Liver (tissue), 9 donors: ENCODE data around the gene NDRG2. TPM values are rescaled to one million over a fixed set of nuclear protein-coding genes. Genes with fewer than 3 reads are reported as not detected.

Experiments
- DNase-seq: peaks from one replicate; pipeline ENCODE4 v3.0.0-alpha.2; 2017; ENCODE audit warnings: low spot score
- H3K27ac ChIP-seq, 2 donors: one replicate each; pipeline ENCODE4 v1.7.0; 2013; ENCODE audit warnings: inconsistent platforms in 2 of 2, low read length in 2 of 2, control low read depth in 1 of 2, low read depth in 1 of 2, mild to moderate bottlenecking in 1 of 2
- H3K27me3 ChIP-seq, 4 donors: one replicate each; pipeline versions ENCODE4 v1.6.1 to v1.7.0; 2013; ENCODE audit warnings: low read length in 3 of 4, inconsistent platforms in 1 of 4, mild to moderate bottlenecking in 1 of 4, moderate library complexity in 1 of 4; ENCODE audit not compliant: control insufficient read depth in 4 of 4, insufficient read depth in 4 of 4
- H3K36me3 ChIP-seq, 4 donors: one replicate each; pipeline versions ENCODE4 v1.6.1 to v1.7.0; 2013; ENCODE audit warnings: low read length in 3 of 4, mild to moderate bottlenecking in 3 of 4, low read depth in 1 of 4, moderate library complexity in 1 of 4; ENCODE audit not compliant: control insufficient read depth in 4 of 4, insufficient read depth in 3 of 4
- H3K4me1 ChIP-seq, 4 donors: one replicate each; pipeline versions ENCODE4 v1.6.1 to v1.7.0; 2013; ENCODE audit warnings: low read length in 3 of 4, mild to moderate bottlenecking in 3 of 4, moderate library complexity in 1 of 4; ENCODE audit not compliant: control insufficient read depth in 4 of 4, insufficient read depth in 4 of 4
- H3K4me3 ChIP-seq, 3 donors: one replicate each; pipeline versions ENCODE4 v1.6.1 to v1.7.0; 2013; ENCODE audit warnings: low read length in 3 of 3, control low read depth in 1 of 3, low read depth in 1 of 3, mild to moderate bottlenecking in 1 of 3
- H3K9ac ChIP-seq, 2 donors: one replicate each; pipeline ENCODE4 v1.7.0; 2013; ENCODE audit warnings: low read length in 2 of 2, mild to moderate bottlenecking in 2 of 2, moderate library complexity in 2 of 2, control low read depth in 1 of 2, low read depth in 1 of 2
- H3K9me3 ChIP-seq, 4 donors: one replicate each; pipeline versions ENCODE4 v1.6.1 to v1.7.0; 2013; ENCODE audit warnings: low read length in 3 of 4; ENCODE audit not compliant: control insufficient read depth in 4 of 4
- EGR1 ChIP-seq, 2 donors: IDR thresholded peaks; 2 replicates each; pipeline ENCODE4 v1.6.1; 2016 to 2018; ENCODE audit warnings: antibody characterized with exemption in 2 of 2, low read depth in 2 of 2
- FOXA1 ChIP-seq: IDR thresholded peaks from 2 replicates; pipeline ENCODE4 v1.6.1; 2016; ENCODE audit warnings: antibody characterized with exemption
- FOXA2 ChIP-seq: IDR thresholded peaks from 2 replicates; pipeline ENCODE4 v1.6.1; 2016; ENCODE audit warnings: antibody characterized with exemption
- GABPA ChIP-seq, 2 donors: IDR thresholded peaks in 1 of 2; conservative IDR thresholded peaks in 1 of 2; 2 replicates each; pipeline ENCODE4 v1.6.1; 2016; ENCODE audit warnings: antibody characterized with exemption in 2 of 2, mild to moderate bottlenecking in 1 of 2, moderate library complexity in 1 of 2
- HNF4A ChIP-seq, 2 donors: conservative IDR thresholded peaks; 2 replicates each; pipeline ENCODE4 v1.6.1; 2016; ENCODE audit warnings: antibody characterized with exemption in 2 of 2, mild to moderate bottlenecking in 2 of 2
- HNF4G ChIP-seq: IDR thresholded peaks from 2 replicates; pipeline ENCODE4 v1.6.1; 2016; ENCODE audit warnings: antibody characterized with exemption
- JUND ChIP-seq, 2 donors: IDR thresholded peaks; 2 replicates each; pipeline ENCODE4 v1.6.1; 2016; ENCODE audit warnings: antibody characterized with exemption in 2 of 2
- RAD21 ChIP-seq, 2 donors: IDR thresholded peaks; 2 replicates each; pipeline ENCODE4 v1.6.1; 2016; ENCODE audit warnings: antibody characterized with exemption in 2 of 2, mild to moderate bottlenecking in 2 of 2
- RXRA ChIP-seq, 2 donors: IDR thresholded peaks; 2 replicates each; pipeline ENCODE4 v1.6.1; 2017 to 2018; ENCODE audit warnings: antibody characterized with exemption in 2 of 2, mild to moderate bottlenecking in 1 of 2
- WGBS: extraction: QIAGEN DNeasy Blood & Tissue Kit; methylation state at CpG from one replicate; pipeline ENCODE4 v1.1.7; 2013; 5-methylcytosine and 5-hydroxymethylcytosine counted together
- polyA plus RNA-seq, 2 donors: library from polyadenylated mRNA; stranded (reverse) in 1 of 2; unstranded in 1 of 2; fragments of 200-250 nt in 1 of 2; fragments of >200 nt in 1 of 2; fragmentation: Nextera tagmentation in 1 of 2; extraction: Ambion mirVana in 1 of 2; gene quantifications; one replicate each; pipeline versions ENCODE4 v1.2.1 to v1.2.3, GENCODE V29; 2013 to 2015
- total RNA-seq, 2 donors: library from RNA; depleted of rRNA; stranded (reverse); fragments of >200 nt; gene quantifications; one replicate each; pipeline ENCODE4 v1.2.3, GENCODE V29; 2014
- TF ChIP-seq, protein P1 (sequence below): fragments of 150-350 bp; IDR thresholded peaks from 2 replicates; pipeline ENCODE4 v1.5.1; 2017; ENCODE audit warnings: improper control_type of control experiment, low read depth, low read length; ENCODE audit not compliant: missing input control
- TF ChIP-seq, protein P2 (sequence below): IDR thresholded peaks from 2 replicates; pipeline ENCODE4 v1.6.1; 2016; ENCODE audit warnings: antibody characterized with exemption
- TF ChIP-seq, protein P3 (sequence below): IDR thresholded peaks from 2 replicates; pipeline ENCODE4 v1.6.1; 2016; ENCODE audit warnings: antibody characterized with exemption
- TF ChIP-seq, protein P4 (sequence below): IDR thresholded peaks from 2 replicates; pipeline ENCODE4 v1.6.1; 2016; ENCODE audit warnings: antibody characterized with exemption
- TF ChIP-seq, protein P5 (sequence below): IDR thresholded peaks from 2 replicates; pipeline ENCODE4 v1.6.1; 2016; ENCODE audit warnings: antibody characterized with exemption, mild to moderate bottlenecking
- donor health status: healthy.
- donor health status: healthy.
- donor health status: healthy.
- donor health status: healthy.
- donor health status: healthy.

Gene NDRG2
- total and polyA plus RNA-seq, 4 donors: 72.9 to 191 (median 132) TPM

DNA sequence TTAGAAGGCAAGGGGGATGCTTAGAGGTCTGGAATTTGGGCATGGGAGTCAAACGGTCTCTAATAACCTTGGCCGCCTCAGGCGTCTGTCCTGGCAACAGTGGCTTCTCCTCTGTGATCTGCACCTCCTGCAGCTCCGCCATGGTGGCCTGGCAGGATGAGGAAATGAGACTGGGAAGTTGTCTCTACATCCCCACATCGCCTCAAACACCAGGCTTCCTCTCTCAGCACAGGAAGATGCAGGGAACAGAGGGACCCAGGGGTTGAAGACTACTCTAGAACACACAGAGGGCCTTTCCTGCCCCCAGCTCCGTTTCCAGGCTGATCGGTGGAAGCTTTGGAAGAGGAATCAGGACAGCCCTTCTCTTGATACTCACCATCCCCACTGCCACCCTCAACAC is 1.7 kb downstream of the NDRG2 start:
- DNase-seq: no peak
- TF ChIP-seq HNF4G (no peak), RAD21 (IDR thresholded peaks at IDR 0.05) (peak in 1 of 2 donors; percentile 6)
- WGBS: 16% methylated on average over 7 of the region's 7 CpGs
- Histone ChIP-seq H3K27me3 (no peaks in the 10 kb centered on the region), H3K9ac (peak overlapping the region in 1 of 2 donors; percentile 37), H3K36me3 (peaks cover 5 to 34% (median 29%) of the 10 kb centered on the region in 4 donors), H3K4me3 (peak overlapping the region; percentile 70 to 89 (median 82)), H3K27ac (peak overlapping the region; percentile 77 to 87), H3K9me3 (no peaks in the 10 kb centered on the region), H3K4me1 (peaks cover 3 to 54% (median 41%) of the 10 kb centered on the region in 4 donors)

DNA sequence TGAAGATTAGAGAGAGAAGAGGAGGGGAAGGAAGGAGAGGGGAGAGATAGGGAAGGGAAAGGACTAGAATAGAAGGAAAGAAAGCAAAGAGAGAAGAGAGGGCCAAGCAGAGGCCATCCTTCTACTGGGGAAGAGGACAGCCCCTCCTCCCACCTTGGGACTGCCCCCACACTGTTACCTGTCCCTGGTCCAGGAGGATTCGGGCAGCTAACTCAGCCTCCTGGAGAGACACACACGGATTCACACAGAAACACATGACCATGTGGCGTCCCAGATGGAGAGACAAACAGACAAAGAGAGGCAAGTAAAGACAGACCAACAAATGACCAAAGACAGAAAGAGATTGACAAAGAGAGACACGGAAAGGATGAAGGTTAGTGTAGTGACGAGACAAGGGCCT is 2.2 kb downstream of the NDRG2 start:
- H3K9ac ChIP-seq: no peak overlapping the region
- H3K4me3 ChIP-seq: peak overlapping the region in 1 of 3 donors; percentile 28
- H3K4me1 ChIP-seq: peaks cover 3 to 59% (median 41%) of the 10 kb centered on the region in 4 donors
- no peak for DNase-seq
- H3K36me3 ChIP-seq: peaks cover 6 to 39% (median 34%) of the 10 kb centered on the region in 4 donors
- WGBS: 35% methylated on average over 5 of the region's 5 CpGs
- no peaks in the 10 kb centered on the region for H3K27me3 ChIP-seq
- TF ChIP-seq, protein P1, sequence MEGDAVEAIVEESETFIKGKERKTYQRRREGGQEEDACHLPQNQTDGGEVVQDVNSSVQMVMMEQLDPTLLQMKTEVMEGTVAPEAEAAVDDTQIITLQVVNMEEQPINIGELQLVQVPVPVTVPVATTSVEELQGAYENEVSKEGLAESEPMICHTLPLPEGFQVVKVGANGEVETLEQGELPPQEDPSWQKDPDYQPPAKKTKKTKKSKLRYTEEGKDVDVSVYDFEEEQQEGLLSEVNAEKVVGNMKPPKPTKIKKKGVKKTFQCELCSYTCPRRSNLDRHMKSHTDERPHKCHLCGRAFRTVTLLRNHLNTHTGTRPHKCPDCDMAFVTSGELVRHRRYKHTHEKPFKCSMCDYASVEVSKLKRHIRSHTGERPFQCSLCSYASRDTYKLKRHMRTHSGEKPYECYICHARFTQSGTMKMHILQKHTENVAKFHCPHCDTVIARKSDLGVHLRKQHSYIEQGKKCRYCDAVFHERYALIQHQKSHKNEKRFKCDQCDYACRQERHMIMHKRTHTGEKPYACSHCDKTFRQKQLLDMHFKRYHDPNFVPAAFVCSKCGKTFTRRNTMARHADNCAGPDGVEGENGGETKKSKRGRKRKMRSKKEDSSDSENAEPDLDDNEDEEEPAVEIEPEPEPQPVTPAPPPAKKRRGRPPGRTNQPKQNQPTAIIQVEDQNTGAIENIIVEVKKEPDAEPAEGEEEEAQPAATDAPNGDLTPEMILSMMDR: no peak
- TF ChIP-seq HNF4A (conservative IDR thresholded peaks at IDR 0.05) (no peak), RAD21 (IDR thresholded peaks at IDR 0.05) (no peak), GABPA (IDR thresholded peaks at IDR 0.05 in 1 of 2, conservative IDR thresholded peaks at IDR 0.05 in 1 of 2) (no peak), HNF4G (no peak), FOXA2 (no peak), EGR1 (IDR thresholded peaks at IDR 0.05; ENCODE audit: low read depth in 2 of 2) (no peak), FOXA1 (no peak), RXRA (IDR thresholded peaks at IDR 0.05) (no peak), JUND (IDR thresholded peaks at IDR 0.05) (no peak)
- TF ChIP-seq, protein P2, sequence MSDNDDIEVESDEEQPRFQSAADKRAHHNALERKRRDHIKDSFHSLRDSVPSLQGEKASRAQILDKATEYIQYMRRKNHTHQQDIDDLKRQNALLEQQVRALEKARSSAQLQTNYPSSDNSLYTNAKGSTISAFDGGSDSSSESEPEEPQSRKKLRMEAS: no peak
- TF ChIP-seq, protein P3, sequence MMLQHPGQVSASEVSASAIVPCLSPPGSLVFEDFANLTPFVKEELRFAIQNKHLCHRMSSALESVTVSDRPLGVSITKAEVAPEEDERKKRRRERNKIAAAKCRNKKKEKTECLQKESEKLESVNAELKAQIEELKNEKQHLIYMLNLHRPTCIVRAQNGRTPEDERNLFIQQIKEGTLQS: no peak
- TF ChIP-seq, protein P4, sequence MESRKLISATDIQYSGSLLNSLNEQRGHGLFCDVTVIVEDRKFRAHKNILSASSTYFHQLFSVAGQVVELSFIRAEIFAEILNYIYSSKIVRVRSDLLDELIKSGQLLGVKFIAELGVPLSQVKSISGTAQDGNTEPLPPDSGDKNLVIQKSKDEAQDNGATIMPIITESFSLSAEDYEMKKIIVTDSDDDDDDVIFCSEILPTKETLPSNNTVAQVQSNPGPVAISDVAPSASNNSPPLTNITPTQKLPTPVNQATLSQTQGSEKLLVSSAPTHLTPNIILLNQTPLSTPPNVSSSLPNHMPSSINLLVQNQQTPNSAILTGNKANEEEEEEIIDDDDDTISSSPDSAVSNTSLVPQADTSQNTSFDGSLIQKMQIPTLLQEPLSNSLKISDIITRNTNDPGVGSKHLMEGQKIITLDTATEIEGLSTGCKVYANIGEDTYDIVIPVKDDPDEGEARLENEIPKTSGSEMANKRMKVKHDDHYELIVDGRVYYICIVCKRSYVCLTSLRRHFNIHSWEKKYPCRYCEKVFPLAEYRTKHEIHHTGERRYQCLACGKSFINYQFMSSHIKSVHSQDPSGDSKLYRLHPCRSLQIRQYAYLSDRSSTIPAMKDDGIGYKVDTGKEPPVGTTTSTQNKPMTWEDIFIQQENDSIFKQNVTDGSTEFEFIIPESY: no peak
- TF ChIP-seq, protein P5, sequence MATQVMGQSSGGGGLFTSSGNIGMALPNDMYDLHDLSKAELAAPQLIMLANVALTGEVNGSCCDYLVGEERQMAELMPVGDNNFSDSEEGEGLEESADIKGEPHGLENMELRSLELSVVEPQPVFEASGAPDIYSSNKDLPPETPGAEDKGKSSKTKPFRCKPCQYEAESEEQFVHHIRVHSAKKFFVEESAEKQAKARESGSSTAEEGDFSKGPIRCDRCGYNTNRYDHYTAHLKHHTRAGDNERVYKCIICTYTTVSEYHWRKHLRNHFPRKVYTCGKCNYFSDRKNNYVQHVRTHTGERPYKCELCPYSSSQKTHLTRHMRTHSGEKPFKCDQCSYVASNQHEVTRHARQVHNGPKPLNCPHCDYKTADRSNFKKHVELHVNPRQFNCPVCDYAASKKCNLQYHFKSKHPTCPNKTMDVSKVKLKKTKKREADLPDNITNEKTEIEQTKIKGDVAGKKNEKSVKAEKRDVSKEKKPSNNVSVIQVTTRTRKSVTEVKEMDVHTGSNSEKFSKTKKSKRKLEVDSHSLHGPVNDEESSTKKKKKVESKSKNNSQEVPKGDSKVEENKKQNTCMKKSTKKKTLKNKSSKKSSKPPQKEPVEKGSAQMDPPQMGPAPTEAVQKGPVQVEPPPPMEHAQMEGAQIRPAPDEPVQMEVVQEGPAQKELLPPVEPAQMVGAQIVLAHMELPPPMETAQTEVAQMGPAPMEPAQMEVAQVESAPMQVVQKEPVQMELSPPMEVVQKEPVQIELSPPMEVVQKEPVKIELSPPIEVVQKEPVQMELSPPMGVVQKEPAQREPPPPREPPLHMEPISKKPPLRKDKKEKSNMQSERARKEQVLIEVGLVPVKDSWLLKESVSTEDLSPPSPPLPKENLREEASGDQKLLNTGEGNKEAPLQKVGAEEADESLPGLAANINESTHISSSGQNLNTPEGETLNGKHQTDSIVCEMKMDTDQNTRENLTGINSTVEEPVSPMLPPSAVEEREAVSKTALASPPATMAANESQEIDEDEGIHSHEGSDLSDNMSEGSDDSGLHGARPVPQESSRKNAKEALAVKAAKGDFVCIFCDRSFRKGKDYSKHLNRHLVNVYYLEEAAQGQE: no peak
- H3K9me3 ChIP-seq: no peaks in the 10 kb centered on the region
- peak overlapping the region; percentile 77 to 87 for H3K27ac ChIP-seq
